HuH-7 (cell line): ENCODE results near the gene TCL1A.
A peak's percentile ranks its signal among the peaks of the same experiment; 100 is the strongest.

Experiments used
- DNase-seq: peaks from one replicate; pipeline ENCODE4 v3.0.0; 2011; ENCODE audit warnings: low spot score

Gene TCL1A

GRCh38 chr14:95705518-95705917, 8.4 kb downstream of the TCL1A start:
- no peak for DNase-seq

- no peak for DNase-seq
Measured at GRCh38 chr14:95703805-95704204, 10.1 kb downstream of the TCL1A start.

- no peak for DNase-seq
Measured at GRCh38 chr14:95703341-95703740, 10.6 kb downstream of the TCL1A start.

- no peak for DNase-seq
Measured at GRCh38 chr14:95701846-95702221, 12.1 kb downstream of the TCL1A start.

- DNase-seq, result no peak
Measured at GRCh38 chr14:95700221-95700976, 13.5 kb downstream of the TCL1A start.

GRCh38 chr14:95699412-95699811, 14.5 kb downstream of the TCL1A start:
- DNase-seq, result no peak

GRCh38 chr14:95698287-95698686, 15.6 kb downstream of the TCL1A start:
- DNase-seq, result no peak

GRCh38 chr14:95697764-95698163, 16.2 kb downstream of the TCL1A start:
- DNase-seq, result no peak

GRCh38 chr14:95696741-95697140, 17.2 kb downstream of the TCL1A start:
- DNase-seq, result no peak

GRCh38 chr14:95695913-95696312, 18.0 kb downstream of the TCL1A start:
- no peak for DNase-seq

GRCh38 chr14:95695051-95695450, 18.9 kb downstream of the TCL1A start:
- DNase-seq, result no peak

GRCh38 chr14:95692109-95692508, 21.8 kb downstream of the TCL1A start:
- DNase-seq, result no peak

GRCh38 chr14:95691591-95691990, 22.3 kb downstream of the TCL1A start:
- no peak for DNase-seq

GRCh38 chr14:95690815-95691214, 23.1 kb downstream of the TCL1A start:
- DNase-seq, result no peak

GRCh38 chr14:95689441-95689840, 24.5 kb downstream of the TCL1A start:
- DNase-seq, result no peak

GRCh38 chr14:95686935-95687334, 27.0 kb downstream of the TCL1A start:
- no peak for DNase-seq

GRCh38 chr14:95685978-95686922, 27.7 kb downstream of the TCL1A start, which contains the start of gene TCL1B:
Gene TCL1B, plus strand, starts transcription at chr14:95686426. Its CDS starts 42 bp downstream, at chr14:95686468.
- DNase-seq, result no peak

GRCh38 chr14:95683793-95684192, 30.1 kb downstream of the TCL1A start:
- peak; percentile 55 for DNase-seq

- DNase-seq, result no peak
Measured at GRCh38 chr14:95681153-95681552, 32.8 kb downstream of the TCL1A start.

- DNase-seq, result peak; percentile 35
Measured at GRCh38 chr14:95679998-95680735, 33.8 kb downstream of the TCL1A start.

GRCh38 chr14:95679148-95679815, 34.6 kb downstream of the TCL1A start:
- DNase-seq, result no peak
